ENCODE results near the gene MAFG.

The MAFG gene

GRCh38 chr17:81929253-81930141, 2.0 kb upstream of the MAFG start:
- Histone ChIP-seq H3K27ac (ENCODE audit: low read depth, low read length) (no peak overlapping the region), H3K36me3 (ENCODE audit: control insufficient read depth in 5 of 5, insufficient read depth in 5 of 5, low read length in 5 of 5) (no peaks in the 10 kb centered on the region), H3K9me3 (ENCODE audit: control insufficient read depth in 5 of 5, low read length in 5 of 5) (no peaks in the 10 kb centered on the region), H3K27me3 (ENCODE audit: control insufficient read depth in 5 of 5, insufficient read depth in 4 of 5, low read length in 5 of 5) (peaks cover 19 to 35% (median 28%) of the 10 kb centered on the region in 5 donors), H3K4me1 (ENCODE audit: control insufficient read depth in 5 of 5, insufficient read depth in 5 of 5, low read length in 5 of 5) (peaks cover 8 to 35% (median 32%) of the 10 kb centered on the region in 5 donors), H3K9ac (ENCODE audit: low read length in 5 of 5) (no peak overlapping the region), H3K4me3 (ENCODE audit: low read depth in 1 of 5, low read length in 5 of 5) (no peak overlapping the region)

- Histone ChIP-seq H3K4me1 (ENCODE audit: control insufficient read depth in 5 of 5, insufficient read depth in 5 of 5, low read length in 5 of 5) (peaks cover 8 to 43% (median 40%) of the 10 kb centered on the region in 5 donors), H3K27ac (ENCODE audit: low read depth, low read length) (no peak overlapping the region), H3K9ac (ENCODE audit: low read length in 5 of 5) (peak overlapping the region in 1 of 5 donors; percentile 23), H3K4me3 (ENCODE audit: low read depth in 1 of 5, low read length in 5 of 5) (peak overlapping the region in 2 of 5 donors; percentile 59 to 75), H3K36me3 (ENCODE audit: control insufficient read depth in 5 of 5, insufficient read depth in 5 of 5, low read length in 5 of 5) (no peaks in the 10 kb centered on the region), H3K27me3 (ENCODE audit: control insufficient read depth in 5 of 5, insufficient read depth in 4 of 5, low read length in 5 of 5) (peaks cover 19 to 33% (median 28%) of the 10 kb centered on the region in 5 donors), H3K9me3 (ENCODE audit: control insufficient read depth in 5 of 5, low read length in 5 of 5) (no peaks in the 10 kb centered on the region)
These were observed 1.2 kb upstream of the MAFG start for GRCh38 chr17:81928544-81929252.

- H3K4me3 ChIP-seq (ENCODE audit: low read depth in 1 of 5, low read length in 5 of 5) = peak overlapping the region in 4 of 5 donors; percentile 74 to 77 (median 75)
- peak overlapping the region; percentile 95 for H3K27ac ChIP-seq (ENCODE audit: low read depth, low read length)
- peaks cover 0 to 7% (median 5%) of the 10 kb centered on the region in 5 donors for H3K36me3 ChIP-seq (ENCODE audit: control insufficient read depth in 5 of 5, insufficient read depth in 5 of 5, low read length in 5 of 5)
- peaks cover 16 to 23% (median 21%) of the 10 kb centered on the region in 5 donors for H3K27me3 ChIP-seq (ENCODE audit: control insufficient read depth in 5 of 5, insufficient read depth in 4 of 5, low read length in 5 of 5)
- peaks cover 8 to 55% (median 53%) of the 10 kb centered on the region in 5 donors for H3K4me1 ChIP-seq (ENCODE audit: control insufficient read depth in 5 of 5, insufficient read depth in 5 of 5, low read length in 5 of 5)
- H3K9me3 ChIP-seq (ENCODE audit: control insufficient read depth in 5 of 5, low read length in 5 of 5) = no peaks in the 10 kb centered on the region
- peak overlapping the region in 4 of 5 donors; percentile 59 to 90 (median 86) for H3K9ac ChIP-seq (ENCODE audit: low read length in 5 of 5)
These were observed 333 bp downstream of the MAFG start for GRCh38 chr17:81927152-81927652.

- H3K4me1 ChIP-seq (ENCODE audit: control insufficient read depth in 5 of 5, insufficient read depth in 5 of 5, low read length in 5 of 5) = peaks cover 8 to 60% (median 58%) of the 10 kb centered on the region in 5 donors
- peak overlapping the region; percentile 26 to 90 (median 85) for H3K9ac ChIP-seq (ENCODE audit: low read length in 5 of 5)
- peaks cover 11 to 17% (median 15%) of the 10 kb centered on the region in 5 donors for H3K27me3 ChIP-seq (ENCODE audit: control insufficient read depth in 5 of 5, insufficient read depth in 4 of 5, low read length in 5 of 5)
- peak overlapping the region; percentile 69 to 77 (median 75) for H3K4me3 ChIP-seq (ENCODE audit: low read depth in 1 of 5, low read length in 5 of 5)
- peak overlapping the region; percentile 95 for H3K27ac ChIP-seq (ENCODE audit: low read depth, low read length)
- no peaks in the 10 kb centered on the region for H3K9me3 ChIP-seq (ENCODE audit: control insufficient read depth in 5 of 5, low read length in 5 of 5)
- peaks cover 0 to 12% (median 10%) of the 10 kb centered on the region in 5 donors for H3K36me3 ChIP-seq (ENCODE audit: control insufficient read depth in 5 of 5, insufficient read depth in 5 of 5, low read length in 5 of 5)
These were observed 934 bp downstream of the MAFG start for GRCh38 chr17:81926451-81927151.

- peaks cover 0 to 13% (median 10%) of the 10 kb centered on the region in 5 donors for H3K36me3 ChIP-seq (ENCODE audit: control insufficient read depth in 5 of 5, insufficient read depth in 5 of 5, low read length in 5 of 5)
- peak overlapping the region; percentile 95 for H3K27ac ChIP-seq (ENCODE audit: low read depth, low read length)
- H3K27me3 ChIP-seq (ENCODE audit: control insufficient read depth in 5 of 5, insufficient read depth in 4 of 5, low read length in 5 of 5) = peaks cover 10 to 13% (median 11%) of the 10 kb centered on the region in 5 donors
- H3K4me1 ChIP-seq (ENCODE audit: control insufficient read depth in 5 of 5, insufficient read depth in 5 of 5, low read length in 5 of 5) = peaks cover 8 to 66% (median 61%) of the 10 kb centered on the region in 5 donors
- peak overlapping the region; percentile 69 to 77 (median 75) for H3K4me3 ChIP-seq (ENCODE audit: low read depth in 1 of 5, low read length in 5 of 5)
- H3K9me3 ChIP-seq (ENCODE audit: control insufficient read depth in 5 of 5, low read length in 5 of 5) = no peaks in the 10 kb centered on the region
- peak overlapping the region in 4 of 5 donors; percentile 79 to 90 (median 86) for H3K9ac ChIP-seq (ENCODE audit: low read length in 5 of 5)
These were observed 1.6 kb downstream of the MAFG start for GRCh38 chr17:81925860-81926450.

- Histone ChIP-seq H3K36me3 (ENCODE audit: control insufficient read depth in 5 of 5, insufficient read depth in 5 of 5, low read length in 5 of 5) (peaks cover 0 to 24% (median 18%) of the 10 kb centered on the region in 5 donors), H3K9ac (ENCODE audit: low read length in 5 of 5) (peak overlapping the region in 1 of 5 donors; percentile 52), H3K4me1 (ENCODE audit: control insufficient read depth in 5 of 5, insufficient read depth in 5 of 5, low read length in 5 of 5) (peaks cover 8 to 77% (median 72%) of the 10 kb centered on the region in 5 donors), H3K27ac (ENCODE audit: low read depth, low read length) (peak overlapping the region; percentile 60), H3K27me3 (ENCODE audit: control insufficient read depth in 5 of 5, insufficient read depth in 4 of 5, low read length in 5 of 5) (peaks cover 6 to 11% (median 10%) of the 10 kb centered on the region in 5 donors), H3K9me3 (ENCODE audit: control insufficient read depth in 5 of 5, low read length in 5 of 5) (no peaks in the 10 kb centered on the region), H3K4me3 (ENCODE audit: low read depth in 1 of 5, low read length in 5 of 5) (peak overlapping the region in 3 of 5 donors; percentile 15 to 59 (median 19))
These were observed 2.7 kb downstream of the MAFG start for GRCh38 chr17:81924557-81925532.

GRCh38 chr17:81923302-81924260, 4.0 kb downstream of the MAFG start:
- Histone ChIP-seq H3K9me3 (ENCODE audit: control insufficient read depth in 5 of 5, low read length in 5 of 5) (no peaks in the 10 kb centered on the region), H3K27ac (ENCODE audit: low read depth, low read length) (peak overlapping the region; percentile 60), H3K4me1 (ENCODE audit: control insufficient read depth in 5 of 5, insufficient read depth in 5 of 5, low read length in 5 of 5) (peaks cover 8 to 84% (median 76%) of the 10 kb centered on the region in 5 donors), H3K36me3 (ENCODE audit: control insufficient read depth in 5 of 5, insufficient read depth in 5 of 5, low read length in 5 of 5) (peaks cover 0 to 35% (median 22%) of the 10 kb centered on the region in 5 donors), H3K4me3 (ENCODE audit: low read depth in 1 of 5, low read length in 5 of 5) (peak overlapping the region; percentile 27 to 61 (median 43)), H3K27me3 (ENCODE audit: control insufficient read depth in 5 of 5, insufficient read depth in 4 of 5, low read length in 5 of 5) (peaks cover 3 to 6% (median 4%) of the 10 kb centered on the region in 5 donors), H3K9ac (ENCODE audit: low read length in 5 of 5) (peak overlapping the region in 3 of 5 donors; percentile 51 to 67 (median 59))

All from subcutaneous abdominal adipose tissue (tissue), 5 donors.